Measurements from ENCODE around the gene COBLL1.
"Not testable (repeated sequence)": the region's sequence is repeated elsewhere in the genome, so short reads cannot be mapped to it uniquely, and the experiment has no call there.

The COBLL1 gene

DNA sequence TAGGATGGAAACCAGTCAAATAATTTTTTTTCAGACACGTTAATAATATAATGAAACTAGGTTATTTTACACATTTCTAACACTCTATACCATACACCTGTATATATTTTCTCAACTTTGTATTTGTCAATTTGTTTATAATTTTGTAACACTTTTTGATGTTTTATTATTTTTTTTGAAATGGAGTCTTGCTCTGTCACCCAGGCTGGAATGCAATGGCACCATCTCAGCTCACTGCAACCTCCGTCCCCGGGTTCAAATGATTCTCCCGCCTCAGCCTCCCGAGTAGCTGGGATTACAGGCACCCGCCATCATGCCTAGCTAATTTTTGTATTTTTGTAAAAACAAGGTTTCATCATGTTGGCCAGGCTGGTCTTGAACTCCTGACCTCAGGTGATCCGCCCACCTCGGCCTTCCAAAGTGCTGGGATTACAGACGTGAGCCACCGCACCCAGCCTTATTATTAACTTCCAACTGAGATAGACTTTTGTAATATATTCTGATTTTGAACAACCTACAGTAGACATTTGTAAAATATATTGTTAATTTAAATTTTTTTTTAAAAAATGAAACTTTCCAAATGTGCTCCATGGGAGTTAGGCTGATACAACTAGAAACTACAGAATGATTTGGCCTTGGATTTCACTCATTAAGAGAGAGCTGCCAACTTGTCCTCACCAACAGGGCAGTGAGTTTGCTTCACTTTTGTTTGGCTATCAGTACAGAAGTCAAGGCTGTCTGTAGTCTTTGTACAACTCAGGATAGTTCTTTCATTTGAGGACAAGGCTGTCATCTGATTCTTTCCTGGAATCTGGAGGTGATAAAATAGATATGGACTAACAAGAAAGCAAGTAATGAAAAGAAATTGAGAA is 33.9 kb upstream of the COBLL1 start:
- Histone ChIP-seq H3K27me3 (ENCODE audit: insufficient read depth, low read length) (no peaks in the 10 kb centered on the region), H3K9me3 (ENCODE audit: insufficient read depth, low read depth, low read length) (no peaks in the 10 kb centered on the region), H3K36me3 (ENCODE audit: insufficient read depth, low read length) (no peaks in the 10 kb centered on the region), H3K9ac (ENCODE audit: low read depth, low read length) (no peak overlapping the region), H3K4me3 (ENCODE audit: low read length) (no peak overlapping the region), H3K27ac (ENCODE audit: low read depth, low read length) (no peak overlapping the region), H3K4me1 (ENCODE audit: insufficient read depth, low read length) (0 out of 2 replicates have a peak, but pooled peaks cover 4% of the 10 kb centered on the region)
- WGBS: 98% methylated on average over 8 of the region's 10 CpGs

DNA sequence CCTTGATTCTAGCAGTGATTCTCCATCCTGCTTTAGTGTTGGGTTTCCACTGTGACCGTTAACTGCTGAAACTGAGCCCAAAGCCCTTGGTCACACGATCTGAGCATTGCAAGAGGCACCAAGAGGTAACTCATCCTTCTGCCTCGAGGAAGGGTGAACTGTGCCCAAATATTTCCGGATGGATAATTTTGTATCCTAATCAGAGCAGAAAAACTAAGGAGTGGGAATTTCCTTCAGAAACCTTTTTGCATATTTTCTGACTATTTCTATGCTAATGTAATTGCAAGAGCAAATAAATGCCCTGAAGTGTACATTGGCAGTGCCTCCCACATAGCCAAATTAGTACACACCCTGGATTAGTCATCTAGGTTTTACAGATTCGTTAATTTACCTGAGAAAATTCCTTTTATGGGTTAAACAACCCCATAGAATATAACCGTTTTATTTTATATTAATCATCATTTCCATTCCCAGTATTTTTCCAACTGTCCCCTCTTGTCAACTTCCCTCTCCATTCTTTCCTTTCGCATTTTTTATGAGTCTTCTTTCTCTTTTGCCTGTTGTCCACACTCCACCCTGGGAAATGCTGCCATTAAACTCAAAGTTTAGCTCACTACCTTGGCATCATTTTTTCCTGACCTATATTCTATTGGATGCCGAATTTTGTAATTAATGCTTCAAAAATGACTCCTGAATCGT is 31.7 kb upstream of the COBLL1 start:
- 89% methylated on average over 9 of the region's 9 CpGs for WGBS
- H3K9me3 ChIP-seq (ENCODE audit: insufficient read depth, low read depth, low read length): no peaks in the 10 kb centered on the region

DNA sequence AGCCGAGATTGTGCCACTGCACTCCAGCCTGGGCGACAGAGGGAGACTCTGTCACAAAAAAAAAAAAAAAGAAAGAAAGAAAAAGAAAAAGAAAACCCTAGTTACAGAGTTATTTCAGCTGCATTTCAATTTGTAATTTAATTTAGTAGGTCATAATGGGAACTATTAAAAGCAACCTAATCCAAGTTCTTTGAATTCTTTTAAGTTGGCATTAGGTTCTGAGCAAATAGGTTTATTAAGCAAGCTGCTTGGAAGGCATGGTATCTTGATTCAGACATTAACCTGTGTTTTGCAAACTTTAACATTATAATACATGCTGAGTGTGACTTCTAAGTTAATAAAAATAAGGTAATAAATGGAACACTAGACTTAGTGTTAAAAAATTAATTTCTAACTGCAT is 29.8 kb upstream of the COBLL1 start:
- no peak overlapping the region for H3K9ac ChIP-seq (ENCODE audit: low read depth, low read length)
- H3K4me3 ChIP-seq (ENCODE audit: low read length): no peak overlapping the region
- H3K9me3 ChIP-seq (ENCODE audit: insufficient read depth, low read depth, low read length): no peaks in the 10 kb centered on the region
- H3K27ac ChIP-seq (ENCODE audit: low read depth, low read length): no peak overlapping the region
- no peaks in the 10 kb centered on the region for H3K27me3 ChIP-seq (ENCODE audit: insufficient read depth, low read length)
- 83% methylated on average over 2 of the region's 2 CpGs for WGBS
- no peaks in the 10 kb centered on the region for H3K36me3 ChIP-seq (ENCODE audit: insufficient read depth, low read length)
- no peaks in the 10 kb centered on the region for H3K4me1 ChIP-seq (ENCODE audit: insufficient read depth, low read length)

More for the DNA sequence above, 31.7 kb upstream of the COBLL1 start:
- Histone ChIP-seq H3K4me1 (ENCODE audit: insufficient read depth, low read length) (0 out of 2 replicates have a peak, but pooled peaks cover under 1% of the 10 kb centered on the region), H3K4me3 (ENCODE audit: low read length) (no peak overlapping the region), H3K36me3 (ENCODE audit: insufficient read depth, low read length) (no peaks in the 10 kb centered on the region), H3K9ac (ENCODE audit: low read depth, low read length) (no peak overlapping the region), H3K27ac (ENCODE audit: low read depth, low read length) (no peak overlapping the region), H3K27me3 (ENCODE audit: insufficient read depth, low read length) (no peaks in the 10 kb centered on the region)

DNA sequence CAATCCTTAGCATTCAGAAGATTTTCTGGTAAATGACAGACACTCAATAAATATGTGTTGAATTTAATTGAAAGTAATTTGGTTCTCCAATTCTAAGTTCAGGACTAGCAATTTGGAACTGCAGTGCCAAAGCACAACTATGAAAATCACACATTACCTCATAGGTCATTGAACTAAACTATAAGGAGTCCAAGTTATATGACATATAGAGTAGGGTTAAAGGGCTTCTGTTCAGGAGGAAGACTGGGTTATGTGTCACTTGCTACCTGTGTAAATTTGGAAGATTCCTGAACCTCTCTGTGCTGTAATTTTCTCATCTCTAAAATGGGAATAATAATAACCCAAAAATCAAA is 27.8 kb upstream of the COBLL1 start:
- Histone ChIP-seq H3K27me3 (ENCODE audit: insufficient read depth, low read length) (no peaks in the 10 kb centered on the region), H3K9me3 (ENCODE audit: insufficient read depth, low read depth, low read length) (no peaks in the 10 kb centered on the region), H3K9ac (ENCODE audit: low read depth, low read length) (no peak overlapping the region), H3K36me3 (ENCODE audit: insufficient read depth, low read length) (no peaks in the 10 kb centered on the region), H3K4me3 (ENCODE audit: low read length) (no peak overlapping the region), H3K4me1 (ENCODE audit: insufficient read depth, low read length) (no peaks in the 10 kb centered on the region), H3K27ac (ENCODE audit: low read depth, low read length) (no peak overlapping the region)

DNA sequence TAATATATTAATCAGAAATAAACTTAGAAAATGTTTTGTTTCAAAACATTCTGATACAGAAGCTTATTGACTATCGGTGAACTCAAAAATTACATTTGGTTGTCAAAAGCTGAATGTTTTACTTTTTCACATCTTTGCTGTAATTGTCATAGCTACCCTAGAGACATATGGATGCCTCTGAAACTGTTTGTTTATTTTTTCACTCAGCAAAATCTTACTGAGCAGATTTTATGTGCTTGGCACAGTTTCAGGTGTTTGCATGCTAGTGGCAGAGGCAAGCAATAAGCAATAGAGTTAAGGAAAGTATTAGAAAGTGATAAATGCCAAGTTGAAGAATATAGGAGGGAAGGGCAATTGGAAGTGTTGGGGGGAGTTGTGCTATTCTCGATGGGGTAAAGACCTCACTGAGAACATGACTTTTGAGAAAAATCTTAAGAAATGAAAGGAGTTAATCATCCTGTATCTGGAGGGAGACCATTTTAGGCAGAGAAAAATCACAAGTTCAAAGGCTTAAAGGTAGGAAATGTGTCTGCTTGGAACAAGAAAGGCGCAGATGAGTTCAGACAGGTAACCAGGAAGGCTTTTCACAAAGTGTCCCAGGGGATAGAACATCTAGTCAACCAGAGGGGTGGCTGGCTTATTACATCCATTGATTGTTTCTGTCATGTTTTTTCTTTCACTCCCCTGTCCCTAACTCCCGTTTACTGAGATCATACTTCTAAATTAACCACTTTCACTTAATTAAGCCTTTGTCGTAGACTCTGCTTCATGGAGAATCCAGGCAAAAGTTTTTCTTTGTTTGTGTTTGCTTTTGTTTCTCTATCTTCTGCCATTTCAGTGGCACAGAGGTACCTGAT is 27.2 kb upstream of the COBLL1 start:
- H3K4me1 ChIP-seq (ENCODE audit: insufficient read depth, low read length): no peaks in the 10 kb centered on the region
- no peak overlapping the region for H3K9ac ChIP-seq (ENCODE audit: low read depth, low read length)
- H3K27me3 ChIP-seq (ENCODE audit: insufficient read depth, low read length): no peaks in the 10 kb centered on the region
- no peak overlapping the region for H3K27ac ChIP-seq (ENCODE audit: low read depth, low read length)
- 88% methylated on average over 5 of the region's 5 CpGs for WGBS
- no peaks in the 10 kb centered on the region for H3K9me3 ChIP-seq (ENCODE audit: insufficient read depth, low read depth, low read length)
- H3K4me3 ChIP-seq (ENCODE audit: low read length): no peak overlapping the region
- H3K36me3 ChIP-seq (ENCODE audit: insufficient read depth, low read length): no peaks in the 10 kb centered on the region

DNA sequence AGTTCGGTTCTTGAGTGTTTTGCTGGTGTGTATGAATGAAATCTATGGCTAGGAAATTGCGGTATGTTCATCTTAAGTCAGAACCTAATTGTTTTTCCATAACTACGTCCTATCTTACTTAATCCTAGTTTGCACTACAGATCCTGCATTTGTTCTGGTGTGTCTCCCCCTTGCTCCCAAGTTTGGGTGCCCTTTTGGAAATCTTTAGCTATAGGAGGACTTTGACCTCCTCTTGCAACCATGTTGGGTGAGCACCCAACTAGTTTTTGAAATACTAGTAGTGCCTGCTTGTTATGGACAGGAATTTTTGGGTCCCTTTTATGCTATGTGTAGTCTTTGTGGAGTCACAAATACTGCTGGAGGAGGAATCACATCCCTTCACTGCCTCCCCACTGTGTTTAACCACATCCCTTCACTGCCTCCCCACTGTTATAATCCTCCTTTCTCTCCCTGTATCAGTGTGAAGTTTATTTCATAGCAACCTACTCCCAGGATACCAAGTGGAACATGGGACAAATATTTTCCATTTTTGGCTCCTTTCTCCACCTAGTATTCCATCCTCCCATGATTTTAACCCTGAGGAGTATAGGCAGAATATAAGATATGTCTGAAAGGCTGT is 26.3 kb upstream of the COBLL1 start:
- WGBS: 60% methylated on average over 3 of the region's 3 CpGs
- Histone ChIP-seq H3K27ac (ENCODE audit: low read depth, low read length) (no peak overlapping the region), H3K9ac (ENCODE audit: low read depth, low read length) (no peak overlapping the region), H3K4me3 (ENCODE audit: low read length) (no peak overlapping the region), H3K9me3 (ENCODE audit: insufficient read depth, low read depth, low read length) (no peaks in the 10 kb centered on the region), H3K27me3 (ENCODE audit: insufficient read depth, low read length) (no peaks in the 10 kb centered on the region), H3K4me1 (ENCODE audit: insufficient read depth, low read length) (no peaks in the 10 kb centered on the region), H3K36me3 (ENCODE audit: insufficient read depth, low read length) (no peaks in the 10 kb centered on the region)

DNA sequence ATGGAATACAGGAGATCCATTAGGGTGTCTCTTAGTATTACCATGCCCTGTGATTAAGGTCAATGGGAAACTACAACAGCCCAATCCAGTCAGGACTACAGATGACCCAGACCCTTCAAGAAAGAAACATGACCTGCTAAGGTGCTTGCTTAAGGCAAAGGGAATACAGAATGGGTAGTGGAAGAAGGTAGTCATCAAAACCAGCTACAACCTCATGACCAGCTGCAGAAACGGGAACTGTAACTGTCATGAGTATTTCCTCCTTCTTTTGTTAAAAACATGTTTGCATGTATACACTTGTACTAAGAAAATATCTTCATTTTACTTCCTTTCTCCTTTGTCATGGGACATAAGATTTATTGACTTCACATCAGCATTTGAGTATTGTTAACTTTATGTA is 24.8 kb upstream of the COBLL1 start:
- no CpG with 5 or more reads among the region's 1 CpG for WGBS
- not testable (repeated sequence) for H3K36me3 ChIP-seq (ENCODE audit: insufficient read depth, low read length); H3K4me1 ChIP-seq (ENCODE audit: insufficient read depth, low read length); H3K4me3 ChIP-seq (ENCODE audit: low read length); H3K27me3 ChIP-seq (ENCODE audit: insufficient read depth, low read length); H3K9me3 ChIP-seq (ENCODE audit: insufficient read depth, low read depth, low read length); H3K27ac ChIP-seq (ENCODE audit: low read depth, low read length); H3K9ac ChIP-seq (ENCODE audit: low read depth, low read length)

DNA sequence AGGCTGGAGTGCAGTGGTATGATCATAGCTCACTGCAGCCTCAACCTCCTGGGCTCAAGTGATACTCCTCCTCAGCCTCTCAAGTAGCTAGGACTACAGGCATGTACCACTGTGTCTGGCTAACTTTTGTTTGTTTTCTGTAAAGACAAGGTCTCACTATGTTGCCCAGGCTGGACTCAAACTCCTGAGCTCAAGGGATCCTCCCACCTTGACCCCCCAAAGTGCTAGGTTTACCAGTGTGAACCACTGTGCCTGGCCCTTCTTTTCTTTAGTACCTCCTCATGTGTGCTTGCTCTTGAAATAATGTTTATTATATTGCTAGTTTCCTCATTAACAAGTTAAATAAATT is 19.0 kb upstream of the COBLL1 start:
- no peak overlapping the region for H3K9ac ChIP-seq (ENCODE audit: low read depth, low read length)
- H3K4me1 ChIP-seq (ENCODE audit: insufficient read depth, low read length): no peaks in the 10 kb centered on the region
- no peak overlapping the region for H3K4me3 ChIP-seq (ENCODE audit: low read length)
- no peak overlapping the region for H3K27ac ChIP-seq (ENCODE audit: low read depth, low read length)
- no peaks in the 10 kb centered on the region for H3K27me3 ChIP-seq (ENCODE audit: insufficient read depth, low read length)
- no peaks in the 10 kb centered on the region for H3K36me3 ChIP-seq (ENCODE audit: insufficient read depth, low read length)
- H3K9me3 ChIP-seq (ENCODE audit: insufficient read depth, low read depth, low read length): no peaks in the 10 kb centered on the region

DNA sequence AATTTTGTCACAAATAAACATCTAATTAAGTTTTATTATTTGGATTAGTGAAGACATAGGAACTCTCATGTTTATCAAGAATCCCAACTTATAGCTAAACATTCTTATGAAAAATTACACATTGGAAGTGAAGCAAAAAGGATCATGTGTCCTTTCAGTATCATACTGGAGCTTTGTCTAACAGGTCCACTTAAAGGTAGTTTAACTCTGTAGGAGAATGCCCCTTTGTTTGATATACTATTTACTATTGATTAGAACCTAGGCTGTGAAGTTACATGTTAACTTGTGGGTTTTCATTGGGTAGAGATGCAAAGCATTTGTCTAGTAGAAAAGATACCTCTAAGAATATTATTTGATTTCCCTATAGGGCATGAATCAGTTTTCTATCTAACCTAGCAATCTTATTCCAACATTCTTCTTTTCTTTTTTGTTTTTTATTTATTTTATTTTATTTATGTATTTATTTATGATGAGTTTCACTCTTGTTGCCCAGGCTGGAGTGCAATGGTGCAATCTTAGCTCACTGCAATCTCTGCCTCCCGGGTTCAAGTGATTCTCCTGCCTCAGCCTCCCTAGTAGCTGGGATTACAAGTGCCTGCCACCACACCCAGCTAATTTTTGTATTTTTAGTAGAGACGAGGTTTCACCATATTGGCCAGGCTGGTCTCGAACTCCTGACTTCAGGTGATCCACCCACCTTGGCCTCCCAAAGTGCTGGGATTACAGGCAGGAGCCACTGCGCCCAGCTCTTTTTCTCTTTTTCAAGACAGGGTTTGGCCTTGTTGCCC is 18.5 kb upstream of the COBLL1 start:
- not testable (repeated sequence) for H3K9ac ChIP-seq (ENCODE audit: low read depth, low read length); H3K4me3 ChIP-seq (ENCODE audit: low read length); H3K27ac ChIP-seq (ENCODE audit: low read depth, low read length); H3K36me3 ChIP-seq (ENCODE audit: insufficient read depth, low read length); H3K27me3 ChIP-seq (ENCODE audit: insufficient read depth, low read length); H3K9me3 ChIP-seq (ENCODE audit: insufficient read depth, low read depth, low read length); H3K4me1 ChIP-seq (ENCODE audit: insufficient read depth, low read length)
- WGBS: 93% methylated on average over 3 of the region's 4 CpGs

DNA sequence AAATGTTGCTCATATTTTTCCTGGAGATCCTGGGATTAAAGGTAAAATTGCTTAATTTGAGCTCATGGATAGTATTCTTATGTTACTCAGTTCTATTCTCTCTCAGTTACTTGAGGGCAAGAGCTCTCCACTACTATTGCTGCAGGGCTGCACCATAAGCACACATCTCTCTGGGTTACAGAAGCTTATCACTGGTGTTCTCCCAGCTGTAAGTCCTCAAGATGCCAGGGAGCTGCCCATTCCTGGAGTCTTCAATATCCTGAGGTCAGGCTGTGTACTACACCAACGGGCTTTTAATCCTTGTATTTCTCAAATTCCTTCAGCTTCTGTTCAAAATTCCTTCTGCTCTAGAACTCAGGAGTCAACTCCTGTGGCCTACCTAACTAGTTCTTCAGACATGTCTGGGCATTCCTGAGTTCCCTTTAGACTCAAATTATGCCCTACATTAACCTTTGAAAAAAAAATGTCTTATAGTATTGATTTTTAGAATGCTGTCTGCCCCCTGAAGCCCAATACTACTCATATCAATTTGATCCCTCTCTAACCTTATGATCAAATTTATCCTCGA is 17.7 kb upstream of the COBLL1 start:
- Histone ChIP-seq H3K27me3 (ENCODE audit: insufficient read depth, low read length) (no peaks in the 10 kb centered on the region), H3K36me3 (ENCODE audit: insufficient read depth, low read length) (no peaks in the 10 kb centered on the region), H3K4me3 (ENCODE audit: low read length) (no peak overlapping the region), H3K9ac (ENCODE audit: low read depth, low read length) (no peak overlapping the region), H3K4me1 (ENCODE audit: insufficient read depth, low read length) (no peaks in the 10 kb centered on the region), H3K27ac (ENCODE audit: low read depth, low read length) (no peak overlapping the region), H3K9me3 (ENCODE audit: insufficient read depth, low read depth, low read length) (no peaks in the 10 kb centered on the region)
- WGBS: 92% methylated on average over 2 of the region's 2 CpGs

Measured in HUES64 (cell line).